ENCODE data around the gene SUCLG2.

Gene SUCLG2

GRCh38 chr3:67463656-67464055 is 190.8 kb downstream of the SUCLG2 start:
- no peak overlapping the region for H3K4me3 ChIP-seq (ENCODE audit: low read depth, low read length)

GRCh38 chr3:67462187-67462586 is 192.2 kb downstream of the SUCLG2 start:
- no peak overlapping the region for H3K4me3 ChIP-seq (ENCODE audit: low read depth, low read length)

- no peak overlapping the region for H3K4me3 ChIP-seq (ENCODE audit: low read depth, low read length)
Measured at GRCh38 chr3:67461667-67462142, 192.7 kb downstream of the SUCLG2 start.

GRCh38 chr3:67460841-67461510 is 193.4 kb downstream of the SUCLG2 start:
- H3K4me3 ChIP-seq (ENCODE audit: low read depth, low read length) = no peak overlapping the region

- no peak overlapping the region for H3K4me3 ChIP-seq (ENCODE audit: low read depth, low read length)
Measured at GRCh38 chr3:67459796-67460195, 194.6 kb downstream of the SUCLG2 start.

GRCh38 chr3:67458896-67459530 is 195.4 kb downstream of the SUCLG2 start:
- H3K4me3 ChIP-seq (ENCODE audit: low read depth, low read length) = no peak overlapping the region

- H3K4me3 ChIP-seq (ENCODE audit: low read depth, low read length) = no peak overlapping the region
Measured at GRCh38 chr3:67458408-67458807, 196.0 kb downstream of the SUCLG2 start.

- no peak overlapping the region for H3K4me3 ChIP-seq (ENCODE audit: low read depth, low read length)
Measured at GRCh38 chr3:67453628-67454027, 200.8 kb downstream of the SUCLG2 start.

- H3K4me3 ChIP-seq (ENCODE audit: low read depth, low read length) = no peak overlapping the region
Measured at GRCh38 chr3:67450153-67450552, 204.3 kb downstream of the SUCLG2 start.

GRCh38 chr3:67447393-67447792 is 207.0 kb downstream of the SUCLG2 start:
- no peak overlapping the region for H3K4me3 ChIP-seq (ENCODE audit: low read depth, low read length)

GRCh38 chr3:67437789-67438188 is 216.6 kb downstream of the SUCLG2 start:
- no peak overlapping the region for H3K4me3 ChIP-seq (ENCODE audit: low read depth, low read length)

- H3K4me3 ChIP-seq (ENCODE audit: low read depth, low read length) = no peak overlapping the region
Measured at GRCh38 chr3:67437090-67437489, 217.3 kb downstream of the SUCLG2 start.

GRCh38 chr3:67433109-67433508 is 221.3 kb downstream of the SUCLG2 start:
- H3K4me3 ChIP-seq (ENCODE audit: low read depth, low read length) = no peak overlapping the region

- H3K4me3 ChIP-seq (ENCODE audit: low read depth, low read length) = no peak overlapping the region
Measured at GRCh38 chr3:67431887-67432286, 222.5 kb downstream of the SUCLG2 start.

- no peak overlapping the region for H3K4me3 ChIP-seq (ENCODE audit: low read depth, low read length)
Measured at GRCh38 chr3:67423722-67424121, 230.7 kb downstream of the SUCLG2 start.

GRCh38 chr3:67421912-67422311 is 232.5 kb downstream of the SUCLG2 start:
- H3K4me3 ChIP-seq (ENCODE audit: low read depth, low read length) = no peak overlapping the region

GRCh38 chr3:67419779-67420178 is 234.6 kb downstream of the SUCLG2 start:
- no peak overlapping the region for H3K4me3 ChIP-seq (ENCODE audit: low read depth, low read length)

GRCh38 chr3:67419218-67419529 is 235.2 kb downstream of the SUCLG2 start:
- no peak overlapping the region for H3K4me3 ChIP-seq (ENCODE audit: low read depth, low read length)

- no peak overlapping the region for H3K4me3 ChIP-seq (ENCODE audit: low read depth, low read length)
Measured at GRCh38 chr3:67418426-67419217, 235.8 kb downstream of the SUCLG2 start.

GRCh38 chr3:67416703-67417102 is 237.7 kb downstream of the SUCLG2 start:
- no peak overlapping the region for H3K4me3 ChIP-seq (ENCODE audit: low read depth, low read length)

GRCh38 chr3:67415511-67415910 is 238.9 kb downstream of the SUCLG2 start:
- no peak overlapping the region for H3K4me3 ChIP-seq (ENCODE audit: low read depth, low read length)

- no peak overlapping the region for H3K4me3 ChIP-seq (ENCODE audit: low read depth, low read length)
Measured at GRCh38 chr3:67414740-67415139, 239.7 kb downstream of the SUCLG2 start.

Data from iPS-11a (cell line).